Peyer's patch (tissue), 4 donors: ENCODE measurements around the gene DDOST. TPM values are rescaled to one million over a fixed set of nuclear protein-coding genes. Genes with fewer than 3 reads are reported as not detected.

Experiments
- DNase-seq, 3 donors: peaks; one replicate each; pipeline ENCODE4 v3.0.0-alpha.2; 2017 to 2019
- H3K27ac ChIP-seq, 4 donors: fragments of 200-600 bp; sonication (generic); one replicate each; pipeline ENCODE4 v1.5.1; 2016 to 2019
- H3K27me3 ChIP-seq, 2 donors: fragments of 200-600 bp; sonication (generic); one replicate each; pipeline ENCODE4 v1.5.1; 2019
- H3K36me3 ChIP-seq, 3 donors: fragments of 200-600 bp; sonication (generic); one replicate each; pipeline ENCODE4 v1.5.1; 2016 to 2019
- H3K4me1 ChIP-seq, 4 donors: fragments of 200-600 bp; sonication (generic); one replicate each; pipeline ENCODE4 v1.5.1; 2016 to 2019
- H3K4me3 ChIP-seq, 4 donors: fragments of 200-600 bp; sonication (generic); 1 replicate in 3 of 4; 2 replicates in 1 of 4; pipeline ENCODE4 v1.5.1; 2016 to 2019; ENCODE audit warnings: mild to moderate bottlenecking in 1 of 4
- H3K9me3 ChIP-seq, 4 donors: fragments of 200-600 bp; sonication (generic); one replicate each; pipeline ENCODE4 v1.5.1; 2016 to 2019; ENCODE audit warnings: mild to moderate bottlenecking in 1 of 4
- CTCF ChIP-seq, 6 experiments: fragments of 450-650 bp in 4 of 6; fragments of 200-600 bp in 2 of 6; sonication (generic) in 1 of 6; IDR thresholded peaks; one replicate each; pipeline ENCODE4 v1.5.1; 2017 to 2019; ENCODE audit warnings: antibody characterized with exemption in 6 of 6, mild to moderate bottlenecking in 3 of 6, moderate library complexity in 1 of 6
- POLR2A ChIP-seq, 2 donors: fragments of 450-650 bp; IDR thresholded peaks; one replicate each; pipeline ENCODE4 v1.5.1; 2017; ENCODE audit warnings: antibody characterized with exemption in 2 of 2, mild to moderate bottlenecking in 2 of 2, moderate library complexity in 2 of 2
- total RNA-seq, 4 donors: library from RNA; depleted of rRNA; stranded (reverse); fragments of >200 nt; gene quantifications; one replicate each; pipeline ENCODE4 v1.1.0, GENCODE V29; 2016

Gene DDOST
- total RNA-seq, 4 donors from 2014 or later, result 44.6 to 145 (median 126) TPM

GRCh38 chr1:20697563-20697962 is 36.4 kb upstream of the DDOST start:
- no peak for DNase-seq
- no peak overlapping the region for H3K4me3 ChIP-seq
- H3K27me3 ChIP-seq, result no peaks in the 10 kb centered on the region
- H3K9me3 ChIP-seq, result no peaks in the 10 kb centered on the region
- H3K27ac ChIP-seq, result no peak overlapping the region
- no peak for TF ChIP-seq POLR2A (IDR thresholded peaks at IDR 0.05)
- TF ChIP-seq CTCF (IDR thresholded peaks at IDR 0.05), result no peak
- no peaks in the 10 kb centered on the region for H3K36me3 ChIP-seq
- peaks cover 0 to 9% (median 1%) of the 10 kb centered on the region in 4 donors for H3K4me1 ChIP-seq

- H3K27ac ChIP-seq, result peak overlapping the region; percentile 40 to 78 (median 75)
- peak overlapping the region; percentile 53 to 86 (median 68) for H3K4me3 ChIP-seq
- peaks cover 0 to 9% (median 1%) of the 10 kb centered on the region in 4 donors for H3K4me1 ChIP-seq
- H3K9me3 ChIP-seq, result no peaks in the 10 kb centered on the region
- peak; percentile 65 to 88 (median 86) for TF ChIP-seq CTCF (IDR thresholded peaks at IDR 0.05)
- TF ChIP-seq POLR2A (IDR thresholded peaks at IDR 0.05), result peak in 1 of 2 donors; percentile 8
- no peaks in the 10 kb centered on the region for H3K36me3 ChIP-seq
- peak; percentile 68 to 90 (median 89) for DNase-seq
- no peaks in the 10 kb centered on the region for H3K27me3 ChIP-seq
Observed at GRCh38 chr1:20696397-20697333, 35.5 kb upstream of the DDOST start.

- Histone ChIP-seq H3K27me3 (no peaks in the 10 kb centered on the region), H3K4me1 (peaks cover 0 to 9% (median 1%) of the 10 kb centered on the region in 4 donors), H3K36me3 (no peaks in the 10 kb centered on the region), H3K27ac (no peak overlapping the region), H3K4me3 (no peak overlapping the region), H3K9me3 (no peaks in the 10 kb centered on the region)
- no peak for DNase-seq
- no peak for TF ChIP-seq POLR2A (IDR thresholded peaks at IDR 0.05)
- TF ChIP-seq CTCF (IDR thresholded peaks at IDR 0.05), result no peak
Observed at GRCh38 chr1:20695515-20695914, 34.3 kb upstream of the DDOST start.

- H3K36me3 ChIP-seq, result no peaks in the 10 kb centered on the region
- H3K4me1 ChIP-seq, result peaks cover 0 to 9% (median 1%) of the 10 kb centered on the region in 4 donors
- H3K9me3 ChIP-seq, result no peaks in the 10 kb centered on the region
- no peaks in the 10 kb centered on the region for H3K27me3 ChIP-seq
- no peak overlapping the region for H3K4me3 ChIP-seq
- no peak overlapping the region for H3K27ac ChIP-seq
- peak in 1 of 3 donors; percentile 21 for DNase-seq
- TF ChIP-seq CTCF (IDR thresholded peaks at IDR 0.05), result no peak
- TF ChIP-seq POLR2A (IDR thresholded peaks at IDR 0.05), result no peak
Observed at GRCh38 chr1:20693623-20694022, 32.5 kb upstream of the DDOST start.

GRCh38 chr1:20691872-20692271 is 30.7 kb upstream of the DDOST start:
- TF ChIP-seq CTCF (IDR thresholded peaks at IDR 0.05) (no peak), POLR2A (IDR thresholded peaks at IDR 0.05) (no peak)
- H3K4me1 ChIP-seq, result peaks cover 0 to 3% (median under 1%) of the 10 kb centered on the region in 4 donors
- H3K27me3 ChIP-seq, result no peaks in the 10 kb centered on the region
- no peak overlapping the region for H3K4me3 ChIP-seq
- H3K36me3 ChIP-seq, result no peaks in the 10 kb centered on the region
- H3K9me3 ChIP-seq, result no peaks in the 10 kb centered on the region
- DNase-seq, result peak in 1 of 3 donors; percentile 7
- no peak overlapping the region for H3K27ac ChIP-seq
